Fibroblast of skin of back (primary cell): ENCODE results near the gene CTNNA1.

Experiments
- DNase-seq: peaks from one replicate; pipeline ENCODE4 v3.0.0-alpha.2; 2013

CTNNA1 gene

DNA sequence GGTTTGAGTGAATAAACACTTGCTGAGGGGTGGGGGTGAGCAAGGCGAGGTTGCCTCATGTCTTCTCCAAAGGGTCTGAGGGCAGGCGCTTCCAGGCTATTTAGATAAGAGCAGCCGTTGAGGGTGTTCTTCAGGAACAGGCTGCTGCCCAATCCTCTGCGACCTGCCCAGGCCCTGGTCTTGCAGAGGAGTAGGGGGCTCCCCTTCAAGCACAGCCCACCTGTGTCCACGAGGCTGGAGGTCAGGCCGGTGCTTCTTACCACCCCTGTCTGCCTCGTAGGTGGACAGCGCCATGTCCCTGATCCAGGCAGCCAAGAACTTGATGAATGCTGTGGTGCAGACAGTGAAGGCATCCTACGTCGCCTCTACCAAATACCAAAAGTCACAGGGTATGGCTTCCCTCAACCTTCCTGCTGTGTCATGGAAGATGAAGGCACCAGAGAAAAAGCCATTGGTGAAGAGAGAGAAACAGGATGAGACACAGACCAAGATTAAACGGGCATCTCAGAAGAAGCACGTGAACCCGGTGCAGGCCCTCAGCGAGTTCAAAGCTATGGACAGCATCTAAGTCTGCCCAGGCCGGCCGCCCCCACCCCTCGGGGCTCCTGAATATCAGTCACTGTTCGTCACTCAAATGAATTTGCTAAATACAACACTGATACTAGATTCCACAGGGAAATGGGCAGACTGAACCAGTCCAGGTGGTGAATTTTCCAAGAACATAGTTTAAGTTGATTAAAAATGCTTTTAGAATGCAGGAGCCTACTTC lies 180.5 kb downstream of the CTNNA1 start:
- no peak for DNase-seq

DNA sequence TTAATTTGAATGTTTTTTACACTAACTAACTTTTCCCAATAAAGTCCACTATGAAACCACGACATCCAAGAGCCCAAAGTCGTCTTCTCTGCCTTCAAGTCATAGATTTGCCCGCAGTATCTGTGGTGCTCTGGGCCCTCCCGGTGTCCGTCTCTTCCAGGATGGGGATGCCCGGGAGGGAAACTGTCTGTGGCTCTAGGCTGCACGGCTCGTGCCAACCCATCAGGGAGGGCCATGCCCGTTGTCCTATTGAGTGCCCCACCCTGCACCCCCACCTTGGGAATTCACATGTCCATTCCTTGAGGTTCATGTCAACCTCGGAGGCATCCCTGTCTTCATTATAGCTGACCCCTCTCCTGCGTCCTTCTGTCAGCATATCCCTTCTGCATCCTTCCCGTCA lies 181.7 kb downstream of the CTNNA1 start:
- DNase-seq = no peak

GRCh38 chr5:138935466-138935865 lies 182.2 kb downstream of the CTNNA1 start:
- DNase-seq = no peak

DNA sequence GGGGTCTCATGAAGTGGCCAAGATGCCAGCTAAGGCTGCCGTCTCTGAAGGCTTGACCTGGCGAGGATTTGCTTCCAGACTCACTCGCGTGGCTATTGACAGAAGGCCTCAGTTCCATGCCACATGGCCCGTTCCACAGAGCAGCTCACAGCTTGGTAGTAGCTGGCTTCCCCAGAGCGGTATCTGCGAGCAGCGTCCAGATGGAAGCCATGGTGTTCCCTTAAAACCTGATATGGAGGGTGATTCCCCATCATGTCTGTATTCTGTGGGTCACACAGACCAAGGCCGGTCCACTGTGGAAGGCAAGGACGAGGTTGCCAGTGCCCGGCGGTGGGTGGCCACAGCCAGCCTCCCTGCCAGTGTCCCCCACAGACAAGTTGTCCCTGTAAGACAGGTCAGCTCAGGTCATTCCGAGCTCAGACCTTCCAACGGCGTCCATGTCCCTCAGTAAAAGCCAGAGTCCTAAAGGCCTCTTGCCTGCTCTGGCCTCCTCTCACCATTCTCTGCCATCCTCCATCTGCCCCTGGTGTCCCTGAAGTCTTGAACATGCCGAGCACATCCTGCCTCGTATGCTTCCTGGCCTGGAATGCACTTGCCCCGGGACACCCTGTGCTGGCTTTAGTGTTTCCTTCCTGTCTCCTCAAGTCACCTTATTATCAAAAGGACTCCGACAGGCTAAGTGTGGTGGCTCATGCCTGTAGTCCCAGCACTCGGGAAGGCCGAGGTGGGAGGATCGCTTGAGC lies 183.2 kb downstream of the CTNNA1 start:
- DNase-seq = no peak

- no peak for DNase-seq
Measured at GRCh38 chr5:138936968-138937345, 183.7 kb downstream of the CTNNA1 start.

DNA sequence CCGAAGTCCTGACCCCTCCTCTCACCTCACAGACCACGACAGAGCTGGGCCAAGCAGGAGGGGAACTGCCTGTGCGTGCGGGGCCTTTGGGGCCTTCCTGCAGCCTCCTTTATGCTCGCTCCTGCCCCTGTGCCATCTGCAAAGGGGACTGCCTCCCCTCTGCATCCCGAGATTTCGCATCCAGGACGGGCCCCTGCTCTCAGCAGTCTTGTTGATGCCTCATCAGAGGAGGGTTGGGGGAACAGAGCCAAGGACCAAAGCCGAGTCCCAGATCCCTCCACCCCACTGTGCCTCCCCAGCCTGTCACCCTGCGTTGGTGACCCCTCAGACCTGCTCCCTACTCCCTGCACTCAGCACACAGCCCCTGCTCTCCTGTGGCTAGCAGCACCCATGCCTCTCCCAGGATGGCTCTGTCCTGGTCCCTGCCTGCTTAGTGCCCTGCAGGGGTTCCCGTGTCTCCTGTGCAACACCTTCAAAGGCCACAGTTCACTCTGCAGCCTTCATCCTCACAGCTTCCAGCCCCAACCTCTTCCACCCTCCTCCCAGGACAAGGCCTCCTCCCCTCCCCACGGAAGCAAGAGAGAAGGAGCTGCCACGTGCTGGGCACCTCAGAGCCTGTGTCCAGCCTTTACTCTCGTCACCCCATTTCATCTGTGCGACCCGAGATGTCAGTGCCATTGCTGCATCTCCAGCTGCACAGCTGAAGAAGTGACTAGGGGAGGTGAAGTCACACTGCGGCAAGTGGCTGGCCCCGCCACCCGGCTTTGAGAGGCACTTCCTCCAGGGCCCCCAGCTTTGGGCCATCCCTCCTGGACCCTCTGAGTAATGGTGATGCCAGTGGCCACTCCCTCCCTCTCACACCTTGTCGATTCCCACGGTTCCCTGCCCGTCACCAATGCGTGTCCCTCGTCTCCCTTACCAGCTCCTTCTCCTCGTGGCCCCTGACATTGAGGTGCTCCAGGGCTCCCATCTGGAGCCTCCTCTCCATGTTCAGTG lies 184.5 kb downstream of the CTNNA1 start:
- no peak for DNase-seq

- DNase-seq = no peak
Measured at GRCh38 chr5:138938526-138938925, 185.3 kb downstream of the CTNNA1 start.

GRCh38 chr5:138942066-138942465 lies 188.8 kb downstream of the CTNNA1 start:
- no peak for DNase-seq

- DNase-seq = no peak
Measured at GRCh38 chr5:138942861-138943260, 189.6 kb downstream of the CTNNA1 start.

GRCh38 chr5:138943599-138944173 lies 190.5 kb downstream of the CTNNA1 start:
- DNase-seq = no peak

DNA sequence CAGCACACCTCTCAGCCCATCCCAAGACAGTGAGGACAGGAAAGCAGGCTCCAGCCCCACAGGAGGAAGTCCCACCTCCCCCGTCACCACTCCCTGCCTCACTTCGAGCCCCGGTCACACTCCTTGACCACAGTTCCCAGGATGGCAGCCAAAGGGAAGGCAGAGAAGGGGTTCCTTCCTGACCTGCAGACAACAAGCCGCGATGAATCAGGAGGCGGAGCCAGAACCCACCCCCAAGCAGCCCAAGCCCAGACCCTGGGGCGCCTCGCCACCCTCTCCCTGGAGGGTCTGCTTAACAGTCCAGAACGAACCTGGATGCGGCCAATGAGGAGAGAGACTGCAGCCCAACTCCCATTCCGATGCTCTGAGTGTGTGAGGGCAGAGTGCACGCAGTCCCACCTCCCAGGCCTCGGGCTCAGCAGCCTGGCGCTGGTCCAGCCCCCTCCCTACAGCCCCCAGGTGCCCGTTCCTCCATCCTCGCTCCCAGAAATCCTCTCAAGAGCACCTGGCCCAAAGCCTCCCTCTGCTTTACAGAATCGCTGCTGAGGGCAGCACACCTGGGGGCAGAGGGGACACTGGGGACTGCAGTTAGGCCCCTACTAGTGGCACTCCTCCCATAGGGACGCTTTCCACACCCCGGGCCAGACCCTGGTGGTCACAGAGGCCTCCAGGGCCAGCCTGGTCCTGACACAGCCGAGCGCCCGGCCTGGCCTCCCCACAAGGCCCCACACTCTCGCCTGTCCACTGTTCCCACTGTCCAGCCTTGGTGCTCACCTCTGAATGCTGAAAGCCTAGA lies 191.5 kb downstream of the CTNNA1 start:
- DNase-seq = no peak

DNA sequence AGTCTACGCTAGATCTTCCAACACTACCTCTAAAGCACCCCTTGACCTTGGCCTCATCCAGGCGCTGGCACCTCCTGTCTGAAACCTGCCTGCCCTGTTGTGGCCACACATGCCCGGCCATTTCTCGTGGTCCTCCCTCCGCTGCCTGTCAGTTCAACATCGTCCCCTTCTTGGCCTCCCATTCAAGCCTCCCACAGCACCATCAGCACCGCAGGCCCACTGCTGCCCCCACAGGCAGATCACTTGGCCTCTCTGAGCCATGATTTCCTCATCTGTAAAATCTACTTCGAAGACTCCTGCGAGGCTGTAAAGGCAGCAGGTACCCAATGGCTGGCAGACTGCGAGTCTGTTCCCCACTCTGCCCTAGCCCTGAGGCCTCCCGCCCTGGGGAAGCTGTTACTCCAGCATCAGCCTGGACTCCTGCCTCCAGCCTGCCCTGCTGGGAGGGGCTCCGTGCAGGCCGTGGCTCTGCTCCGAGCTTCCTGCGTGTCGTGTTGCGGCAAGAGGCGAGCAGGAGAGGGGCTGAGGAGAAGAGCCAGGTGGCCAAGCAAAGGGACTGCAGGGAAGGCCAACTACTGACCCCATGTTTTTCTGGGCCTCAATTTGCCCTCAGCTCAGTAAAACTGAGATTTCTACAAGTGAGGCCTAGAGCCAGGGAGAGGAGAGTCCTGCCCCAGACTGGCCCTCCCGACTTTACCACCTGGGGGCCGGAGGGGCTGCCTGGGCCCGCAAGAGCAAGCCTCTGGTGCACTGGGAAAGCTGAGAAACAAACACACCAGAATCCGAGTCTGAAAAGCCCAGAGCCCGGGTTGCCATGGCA lies 192.4 kb downstream of the CTNNA1 start:
- DNase-seq = no peak

DNA sequence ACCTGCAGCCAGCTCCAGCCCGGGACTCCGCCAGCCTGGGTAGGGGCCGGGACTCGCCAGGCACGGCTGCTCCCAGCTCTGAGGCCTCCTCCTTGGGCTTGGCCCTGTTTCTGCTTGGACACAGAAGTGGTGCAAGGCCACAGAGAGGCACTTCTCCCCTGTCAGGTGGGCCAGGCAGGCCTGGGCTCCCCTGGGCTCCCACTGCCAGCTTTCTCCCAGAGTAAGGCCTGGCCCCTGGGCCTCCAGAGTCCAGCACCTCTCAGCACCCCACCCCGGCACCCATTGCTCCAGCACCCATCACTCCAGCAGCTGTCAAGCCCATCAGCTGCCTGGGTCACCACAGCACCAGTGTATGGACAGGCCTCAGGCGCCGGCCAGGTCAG lies 193.0 kb downstream of the CTNNA1 start:
- DNase-seq = no peak

DNA sequence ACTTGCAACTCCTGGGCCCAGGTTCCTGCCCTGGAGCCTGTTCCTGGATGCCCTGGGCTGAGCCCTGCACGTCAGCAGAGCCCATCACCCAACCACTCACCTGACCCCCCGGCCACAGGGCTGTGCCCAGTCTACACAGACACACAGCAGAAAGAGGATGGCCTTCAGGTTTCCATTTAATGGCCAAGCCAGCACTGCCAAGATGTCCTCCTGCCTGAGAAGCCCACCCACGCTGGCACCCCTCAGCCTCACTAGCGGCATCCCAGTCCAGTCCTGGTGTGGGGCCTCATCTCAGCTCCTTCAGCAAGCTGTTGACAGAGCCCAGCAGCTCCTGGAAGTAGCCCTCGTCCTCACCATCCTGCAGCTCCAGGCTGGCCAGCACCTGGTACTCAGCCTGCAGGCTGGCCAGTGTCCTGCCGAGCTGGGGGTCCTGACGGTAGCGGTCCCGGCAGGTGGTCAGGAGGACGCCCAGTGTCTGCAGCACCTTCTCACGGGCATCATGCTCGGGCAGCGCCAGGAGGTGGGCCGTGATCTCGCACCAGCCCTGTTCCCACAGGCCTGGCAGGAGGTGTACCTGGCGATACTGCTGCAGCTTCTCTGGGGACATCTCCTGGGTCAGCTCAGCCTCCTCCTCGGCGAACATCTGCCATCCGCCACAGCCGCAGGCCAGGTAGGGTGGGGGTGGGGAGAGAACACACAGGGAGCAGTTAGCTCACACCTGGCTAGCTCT lies 193.8 kb downstream of the CTNNA1 start:
- no peak for DNase-seq

- no peak for DNase-seq
Measured at GRCh38 chr5:138947780-138948179, 194.6 kb downstream of the CTNNA1 start.

DNA sequence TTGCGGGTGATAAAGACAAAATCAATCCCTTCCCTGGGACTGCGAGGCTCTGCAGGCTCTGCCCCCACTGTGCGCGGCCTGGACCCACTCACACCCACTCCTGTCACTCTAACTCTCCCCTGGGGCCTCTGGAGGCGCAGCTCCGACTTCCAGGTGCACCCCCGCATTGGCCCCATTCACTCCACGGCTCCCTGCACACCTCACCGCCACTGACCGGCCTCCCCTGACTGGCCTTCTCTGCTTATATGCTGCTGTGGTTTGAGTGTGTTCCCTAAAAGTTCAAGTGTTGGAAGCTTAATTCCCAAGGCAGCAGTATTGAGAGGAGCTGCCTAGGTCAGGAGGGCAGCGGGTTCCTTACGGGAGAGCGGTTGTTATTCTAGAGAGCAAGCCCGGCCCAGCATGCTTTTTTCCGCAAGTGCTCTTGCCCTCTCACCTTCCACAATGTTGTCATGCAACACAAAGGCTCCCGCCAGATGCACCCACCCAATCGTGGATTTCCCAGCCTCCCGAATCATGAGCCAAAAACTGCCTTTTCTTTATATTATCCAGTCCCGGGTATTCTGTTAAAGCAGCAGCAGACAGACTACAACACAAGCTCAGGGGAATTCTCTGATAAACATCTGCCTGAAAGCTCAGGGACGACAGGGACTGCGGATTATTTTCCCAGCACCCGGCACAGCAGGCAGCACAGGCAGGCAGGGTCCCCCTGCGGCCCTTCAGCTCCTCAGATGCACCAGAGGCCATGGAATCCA lies 195.4 kb downstream of the CTNNA1 start:
- DNase-seq = no peak

- DNase-seq = no peak
Measured at GRCh38 chr5:138949223-138949574, 196.0 kb downstream of the CTNNA1 start.

DNA sequence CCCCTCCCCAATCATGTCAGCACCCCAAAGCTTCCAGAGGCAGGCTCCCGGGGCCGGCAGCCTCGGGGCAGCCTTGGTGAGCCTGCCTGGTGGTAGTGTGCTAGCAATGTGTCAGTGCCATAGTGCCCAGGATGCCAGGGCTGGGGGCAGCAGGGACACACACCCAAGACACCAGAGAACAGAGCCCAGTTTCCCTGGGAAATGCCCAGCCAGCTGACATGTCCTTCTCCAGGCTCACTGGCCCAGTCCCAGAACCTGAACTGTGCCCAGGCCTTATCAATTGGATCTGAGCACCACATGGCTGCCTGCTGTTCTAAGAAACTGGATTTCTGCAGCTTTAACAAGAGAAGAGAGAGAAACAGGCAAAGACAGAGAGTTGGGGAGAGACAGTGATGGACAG lies 196.8 kb downstream of the CTNNA1 start:
- no peak for DNase-seq

DNA sequence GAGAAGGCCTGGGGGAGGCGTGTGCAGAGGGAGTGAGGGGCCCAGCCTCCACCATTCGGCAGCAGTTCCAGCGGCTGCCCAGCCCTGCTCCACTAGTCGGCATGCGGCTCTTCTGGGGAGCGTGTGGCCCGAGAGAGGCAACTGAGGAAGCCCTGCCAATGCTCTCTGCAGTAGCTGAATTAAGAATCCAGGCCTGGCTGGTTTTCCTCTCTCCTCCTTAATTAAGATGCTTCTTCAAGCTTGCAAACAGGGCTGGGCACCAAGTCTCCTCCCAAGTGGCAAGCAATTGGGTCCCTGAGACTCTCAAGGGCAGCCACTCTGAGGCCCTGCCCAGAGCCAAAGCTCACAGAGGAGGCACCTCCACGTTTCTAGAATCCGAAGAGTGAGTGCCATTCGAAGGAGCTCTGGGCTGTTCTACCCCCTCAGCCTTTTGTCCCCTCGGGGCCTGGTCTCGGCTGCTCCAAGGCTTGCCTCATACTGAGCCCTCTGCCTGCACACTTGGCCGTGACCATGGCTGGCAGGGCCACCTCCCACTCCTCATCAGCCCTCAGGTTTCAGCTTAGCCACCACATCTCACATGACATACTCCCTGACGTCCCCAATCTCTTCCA lies 197.3 kb downstream of the CTNNA1 start:
- DNase-seq = no peak
